ENCODE data around the gene RNASEH1. TPM values are rescaled to one million over a fixed set of nuclear protein-coding genes. Genes with fewer than 3 reads are reported as not detected.

Gene RNASEH1
- total and polyA plus RNA-seq, 10 of the 15 experiments (the other 5 are each of a cell fraction or from before 2014, with no cell fraction given), result 18.2 to 68.5 (median 28.2) TPM

- 0 out of 2 replicates have a peak, but pooled peaks have one; percentile 33 for TF ChIP-seq PML (IDR thresholded peaks at IDR 0.05; ENCODE audit: low read length)
- 0 out of 2 replicates have a peak, but pooled peaks have one; percentile 38 for TF ChIP-seq POLR2A (IDR thresholded peaks at IDR 0.05; ENCODE audit: low read depth, low read length)
- peak; percentile 18; the same call in 1 of the 2 replicates for TF ChIP-seq SMAD5 (IDR thresholded peaks at IDR 0.05; ENCODE audit: low read depth)
- TF ChIP-seq SMAD1 (IDR thresholded peaks at IDR 0.05; ENCODE audit: low read depth, partially characterized antibody), result peak; percentile 72
- no peak for TF ChIP-seq RAD51 (IDR thresholded peaks at IDR 0.05)
- no peak for TF ChIP-seq HDGF (IDR thresholded peaks at IDR 0.05)
- peak; percentile 68 for TF ChIP-seq POLR2AphosphoS5 (IDR thresholded peaks at IDR 0.05; ENCODE audit: low read length)
- BruUV-seq (replicated peaks), result no TSS peak
- WGBS (ENCODE audit: insufficient coverage, insufficient replicate concordance, low lambda C conversion rate, missing lambda C conversion rate), result 76% methylated on average over 13 of the region's 13 CpGs
- ChIA-PET CTCF (no interaction called here), RAD21 (ENCODE audit: unreplicated experiment) (interaction anchor here (1.2 kb wide), 1 partner anchor 23 kb away, joined by 3 read pairs; the partner anchor contains the start of gene RNASEH1), POLR2A (no interaction called here), SMC1A (ENCODE audit: uncharacterized antibody, unreplicated experiment) (interaction anchor here (1.9 kb wide), 1 partner anchor 17 kb away, joined by 5 read pairs; no protein-coding TSS in a partner anchor)
- FAIRE-seq, result no peak
- H3K36me3 ChIP-seq (ENCODE audit: control insufficient read depth in 2 of 2, insufficient read depth in 2 of 2, low read length in 1 of 2), result peaks cover 22 to 61% of the 10 kb centered on the region in 2 experiments
- no peaks in the 10 kb centered on the region; the same call in 2 of the 3 replicates for H3K9me3 ChIP-seq (replicated peaks; ENCODE audit: control insufficient read depth, insufficient read depth, low read length)
- H3K79me2 ChIP-seq (ENCODE audit: control insufficient read depth, insufficient read depth, low read length), result peaks cover 45% of the 10 kb centered on the region
- intact Hi-C loops (cut with micrococcal nuclease; ENCODE audit: unreplicated experiment), result no loop called here
- no peak overlapping the region for H3K4me2 ChIP-seq (ENCODE audit: control insufficient read depth, insufficient read depth)
- H3K9ac ChIP-seq (ENCODE audit: control insufficient read depth, insufficient read depth, low read length), result no peak overlapping the region
- H3K4me3 ChIP-seq, result no peak overlapping the region
- H4K20me1 ChIP-seq (ENCODE audit: control insufficient read depth, insufficient read depth), result peaks cover 13% of the 10 kb centered on the region
- no peak for ATAC-seq
- no peak for DNase-seq (ENCODE audit: low read depth, low spot score)
- H3K4me1 ChIP-seq (ENCODE audit: control insufficient read depth, insufficient read depth, low read length), result peaks cover 8% of the 10 kb centered on the region
- H3K27ac ChIP-seq (ENCODE audit: control insufficient read depth, insufficient read depth), result no peak overlapping the region
- H3K27me3 ChIP-seq (replicated peaks in 1 of 2; ENCODE audit: control insufficient read depth in 2 of 2, insufficient read depth in 2 of 2, low read length in 1 of 2), result no peaks in the 10 kb centered on the region
- in situ Hi-C loops (cut with MboI), result no loop called here
- H2AFZ ChIP-seq (ENCODE audit: control insufficient read depth, low read depth, low read length), result no peak overlapping the region
Measured at GRCh38 chr2:3581367-3582262, 23.5 kb upstream of the RNASEH1 start.
